CD4-positive, CD25-positive, alpha-beta regulatory T cell (primary cell): ENCODE data around the gene SGCD. TPM values are rescaled to one million over a fixed set of nuclear protein-coding genes. Genes with fewer than 3 reads are reported as not detected.
A peak's percentile ranks its signal among the peaks of the same experiment; 100 is the strongest.

ENCODE experiments used
- ATAC-seq, 2 donors: fragments of 150-1000 bp; cut with Tn5 transposase; one replicate each; pipeline ENCODE4 v1.10.0; 2021; ENCODE audit warnings: low read depth in 2 of 2, moderate number of reproducible peaks in 2 of 2, moderate library complexity in 1 of 2
- DNase-seq, 3 donors: peaks; one replicate each; pipeline versions ENCODE4 v3.0.0 to v3.0.0-alpha.2; 2012 to 2022; ENCODE audit warnings: mixed read lengths in 1 of 3
- H3K27ac ChIP-seq: one replicate; pipeline ENCODE4 v1.7.0; 2013; ENCODE audit warnings: mild to moderate bottlenecking, low read length; ENCODE audit not compliant: insufficient read depth, poor library complexity, severe bottlenecking
- H3K27me3 ChIP-seq: one replicate; pipeline ENCODE4 v1.7.0; 2013; ENCODE audit warnings: low read length; ENCODE audit not compliant: control insufficient read depth, insufficient read depth
- H3K36me3 ChIP-seq: one replicate; pipeline ENCODE4 v1.7.0; 2013; ENCODE audit warnings: mild to moderate bottlenecking, low read length, moderate library complexity; ENCODE audit not compliant: control insufficient read depth, insufficient read depth
- H3K4me1 ChIP-seq: 2 replicates; pipeline ENCODE4 v1.7.0; 2013; ENCODE audit warnings: mild to moderate bottlenecking, low read length; ENCODE audit not compliant: insufficient read depth, control insufficient read depth, poor library complexity, severe bottlenecking
- H3K4me3 ChIP-seq: one replicate; pipeline ENCODE4 v1.7.0; 2013; ENCODE audit warnings: low read depth, mild to moderate bottlenecking, low read length, moderate library complexity
- H3K9me3 ChIP-seq, 2 experiments: 1 replicate in 1 of 2; 2 replicates in 1 of 2; pipeline ENCODE4 v1.7.0; 2013; ENCODE audit warnings: low read length in 2 of 2, mild to moderate bottlenecking in 1 of 2, moderate library complexity in 1 of 2; ENCODE audit not compliant: control insufficient read depth in 2 of 2
- H3K27ac Mint-ChIP-seq, 3 donors: one replicate each; pipeline ENCODE4 v1.8.0; 2020 to 2022; ENCODE audit warnings: mild to moderate bottlenecking in 3 of 3, mixed read lengths in 3 of 3, moderate library complexity in 2 of 3
- H3K27me3 Mint-ChIP-seq: one replicate; pipeline ENCODE4 v1.8.0; 2022; ENCODE audit warnings: mild to moderate bottlenecking, mixed read lengths
- H3K36me3 Mint-ChIP-seq: one replicate; pipeline ENCODE4 v1.8.0; 2020; ENCODE audit warnings: mixed read lengths
- H3K4me1 Mint-ChIP-seq, 4 donors: one replicate each; pipeline ENCODE4 v1.8.0; 2020 to 2022; ENCODE audit warnings: mixed read lengths in 4 of 4, mild to moderate bottlenecking in 1 of 4
- H3K4me3 Mint-ChIP-seq, 4 donors: one replicate each; pipeline ENCODE4 v1.8.0; 2020 to 2022; ENCODE audit warnings: mild to moderate bottlenecking in 4 of 4, mixed read lengths in 4 of 4, moderate library complexity in 3 of 4
- H3K9me3 Mint-ChIP-seq, 7 donors: one replicate each; pipeline ENCODE4 v1.8.0; 2020 to 2022; ENCODE audit warnings: mixed read lengths in 7 of 7, mild to moderate bottlenecking in 3 of 7, moderate library complexity in 2 of 7
- polyA plus RNA-seq, 4 donors: library from polyadenylated mRNA; unstranded; fragments of 300-500 nt; fragmentation: Illumina TruSeq; gene quantifications; one replicate each; pipeline ENCODE4 v1.2.3, GENCODE V29; 2021
- total RNA-seq: library from RNA; stranded (reverse); gene quantifications from one replicate; pipeline ENCODE4 v1.2.3, GENCODE V29; 2022

The SGCD gene
- total and polyA plus RNA-seq, 5 donors from 2014 or later = not detected

DNA sequence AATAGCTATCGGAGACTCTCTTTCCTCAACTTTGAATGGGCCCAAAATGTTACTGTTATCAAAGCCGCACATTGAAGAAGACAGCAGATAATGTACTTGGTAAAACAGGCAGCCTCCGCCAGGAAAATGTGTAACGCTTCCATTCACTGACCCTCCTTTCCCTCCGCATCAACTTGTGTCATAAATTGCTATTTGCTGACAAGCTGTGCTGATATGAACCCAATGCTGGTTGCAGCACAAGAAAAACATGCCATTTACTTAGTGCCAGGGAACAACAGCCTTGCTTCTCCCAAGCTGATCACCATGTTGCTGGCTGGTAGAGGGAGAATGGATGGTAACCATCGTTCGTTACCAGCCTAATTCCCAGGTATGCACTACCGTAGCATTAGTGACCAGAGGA is 360.6 kb downstream of the SGCD start:
- Histone ChIP-seq H3K4me3 (no peak overlapping the region), H3K27ac (no peak overlapping the region), H3K27me3 (peaks cover 15% of the 10 kb centered on the region), H3K4me1 (no peaks in the 10 kb centered on the region), H3K9me3 (no peaks in the 10 kb centered on the region), H3K36me3 (no peaks in the 10 kb centered on the region)
- no peak overlapping the region for H3K4me3 Mint-ChIP-seq
- no peaks in the 10 kb centered on the region for H3K4me1 Mint-ChIP-seq
- no peak overlapping the region for H3K27ac Mint-ChIP-seq
- H3K27me3 Mint-ChIP-seq = peaks cover 28% of the 10 kb centered on the region
- H3K9me3 Mint-ChIP-seq = peaks cover 0 to 2% (median 0%) of the 10 kb centered on the region in 7 donors
- DNase-seq (no peak), ATAC-seq (no peak)
- H3K36me3 Mint-ChIP-seq = no peaks in the 10 kb centered on the region

DNA sequence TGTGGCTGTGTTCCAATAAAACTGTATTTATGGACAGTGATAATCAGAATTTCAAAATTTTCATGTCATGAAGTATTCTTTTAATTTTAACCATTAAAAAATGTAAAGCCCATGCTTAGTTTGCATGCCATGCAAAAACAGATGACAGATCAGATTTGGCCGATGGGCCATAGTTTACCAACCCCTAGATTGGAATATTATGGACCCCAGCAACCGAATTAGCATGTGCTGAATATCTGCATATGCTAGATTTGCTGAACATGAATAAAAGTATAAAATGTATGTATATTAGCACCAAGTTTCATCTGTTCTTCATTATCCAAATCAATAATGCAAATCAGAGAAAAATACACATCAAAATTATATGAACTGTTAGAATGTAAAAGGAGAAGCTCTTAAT is 364.6 kb downstream of the SGCD start:
- Histone ChIP-seq H3K27me3 (peaks cover 13% of the 10 kb centered on the region), H3K4me1 (no peaks in the 10 kb centered on the region), H3K36me3 (no peaks in the 10 kb centered on the region), H3K9me3 (no peaks in the 10 kb centered on the region), H3K4me3 (no peak overlapping the region), H3K27ac (no peak overlapping the region)
- Mint-ChIP-seq H3K27ac (no peak overlapping the region), H3K4me1 (no peaks in the 10 kb centered on the region), H3K4me3 (no peak overlapping the region), H3K36me3 (no peaks in the 10 kb centered on the region), H3K9me3 (no peaks in the 10 kb centered on the region), H3K27me3 (peaks cover 15% of the 10 kb centered on the region)
- DNase-seq (no peak), ATAC-seq (no peak)

DNA sequence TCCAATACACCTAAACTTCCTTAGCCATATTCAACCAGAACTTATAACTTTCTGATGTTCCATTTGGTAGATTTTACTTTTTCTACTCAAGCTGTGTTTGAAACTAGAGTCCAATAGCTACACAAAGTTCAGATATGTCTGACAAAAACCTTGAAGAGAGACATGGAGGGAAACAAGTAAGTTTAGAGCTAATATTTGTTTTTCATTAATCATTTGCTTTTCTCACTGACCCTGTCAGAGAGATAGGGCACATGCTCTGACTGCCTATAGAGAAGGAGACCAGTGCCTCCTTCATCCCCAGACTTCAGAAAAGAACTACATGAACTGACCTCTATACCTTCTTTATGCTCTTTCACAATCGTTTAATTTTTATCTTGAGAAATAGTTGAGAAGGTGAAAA is 366.1 kb downstream of the SGCD start:
- Mint-ChIP-seq H3K27ac (no peak overlapping the region), H3K36me3 (no peaks in the 10 kb centered on the region), H3K9me3 (no peaks in the 10 kb centered on the region), H3K4me3 (no peak overlapping the region), H3K27me3 (peaks cover 15% of the 10 kb centered on the region), H3K4me1 (no peaks in the 10 kb centered on the region)
- Histone ChIP-seq H3K36me3 (no peaks in the 10 kb centered on the region), H3K9me3 (no peaks in the 10 kb centered on the region), H3K27me3 (peaks cover 11% of the 10 kb centered on the region), H3K27ac (no peak overlapping the region), H3K4me1 (no peaks in the 10 kb centered on the region), H3K4me3 (no peak overlapping the region)
- ATAC-seq = no peak
- DNase-seq = no peak

DNA sequence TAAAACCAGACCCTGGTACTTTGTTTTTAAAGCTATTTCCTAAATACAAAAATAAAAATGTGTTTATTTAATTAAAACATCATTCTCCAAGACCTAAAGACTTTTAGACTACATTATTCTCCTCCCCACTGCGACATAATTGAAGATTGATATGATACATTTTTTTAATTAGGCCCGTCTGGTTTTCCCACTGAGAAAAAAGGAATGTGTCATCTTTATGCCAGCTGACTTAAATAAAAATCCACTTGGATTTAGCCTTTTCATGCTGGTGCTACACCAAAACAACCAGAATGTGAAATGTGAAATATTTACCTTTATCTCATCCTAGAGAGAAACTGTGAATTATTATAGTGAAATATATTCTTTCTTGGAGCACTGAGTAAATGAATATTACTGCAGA is 367.6 kb downstream of the SGCD start:
- no peaks in the 10 kb centered on the region for H3K36me3 Mint-ChIP-seq

GRCh38 chr5:156695774-156696173 is 368.8 kb downstream of the SGCD start:
- Mint-ChIP-seq H3K9me3 (peaks cover 0 to 1% (median 0%) of the 10 kb centered on the region in 7 donors), H3K36me3 (no peaks in the 10 kb centered on the region), H3K4me1 (no peaks in the 10 kb centered on the region), H3K4me3 (no peak overlapping the region), H3K27ac (no peak overlapping the region), H3K27me3 (no peaks in the 10 kb centered on the region)
- no peak for ATAC-seq
- H3K36me3 ChIP-seq = no peaks in the 10 kb centered on the region
- H3K4me1 ChIP-seq = no peaks in the 10 kb centered on the region
- no peaks in the 10 kb centered on the region for H3K9me3 ChIP-seq
- H3K27me3 ChIP-seq = peaks cover 3% of the 10 kb centered on the region
- no peak overlapping the region for H3K4me3 ChIP-seq
- no peak for DNase-seq
- no peak overlapping the region for H3K27ac ChIP-seq

More for the DNA sequence above, 367.6 kb downstream of the SGCD start:
- ATAC-seq (no peak), DNase-seq (no peak)
- H3K36me3 ChIP-seq = no peaks in the 10 kb centered on the region
- H3K4me3 Mint-ChIP-seq = no peak overlapping the region
- H3K27me3 ChIP-seq = peaks cover 4% of the 10 kb centered on the region
- no peak overlapping the region for H3K27ac ChIP-seq
- H3K27me3 Mint-ChIP-seq = peaks cover 10% of the 10 kb centered on the region
- H3K27ac Mint-ChIP-seq = no peak overlapping the region
- H3K4me3 ChIP-seq = no peak overlapping the region
- H3K4me1 ChIP-seq = no peaks in the 10 kb centered on the region
- H3K9me3 ChIP-seq = no peaks in the 10 kb centered on the region
- H3K9me3 Mint-ChIP-seq = peaks cover 0 to 1% (median 0%) of the 10 kb centered on the region in 7 donors
- H3K4me1 Mint-ChIP-seq = no peaks in the 10 kb centered on the region

DNA sequence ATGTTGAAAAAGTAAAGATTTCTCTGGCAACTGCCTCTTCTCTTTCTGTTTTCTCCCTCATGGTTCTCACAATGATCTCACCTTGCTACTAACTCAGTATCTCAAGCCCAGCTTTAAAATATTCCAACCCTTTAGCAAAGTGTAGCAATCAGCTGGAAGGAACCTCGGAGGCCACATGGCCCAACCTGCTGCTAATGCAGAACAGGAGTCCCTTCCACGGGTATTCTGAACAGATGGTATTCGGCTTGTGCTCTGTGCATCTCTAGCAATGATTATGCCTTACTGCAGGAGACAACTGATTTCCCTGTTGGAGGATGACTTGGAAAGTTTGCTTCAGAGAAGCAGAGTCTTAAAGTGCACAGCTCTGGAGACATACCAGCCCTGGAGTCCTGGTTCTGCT is 371.4 kb downstream of the SGCD start:
- Histone ChIP-seq H3K9me3 (no peaks in the 10 kb centered on the region), H3K27ac (no peak overlapping the region), H3K27me3 (peaks cover 3% of the 10 kb centered on the region), H3K36me3 (no peaks in the 10 kb centered on the region), H3K4me3 (no peak overlapping the region), H3K4me1 (no peaks in the 10 kb centered on the region)
- H3K9me3 Mint-ChIP-seq = peaks cover 0 to 1% (median 0%) of the 10 kb centered on the region in 7 donors
- no peak overlapping the region for H3K4me3 Mint-ChIP-seq
- no peaks in the 10 kb centered on the region for H3K4me1 Mint-ChIP-seq
- no peak overlapping the region for H3K27ac Mint-ChIP-seq
- no peaks in the 10 kb centered on the region for H3K27me3 Mint-ChIP-seq
- DNase-seq (no peak), ATAC-seq (no peak)
- H3K36me3 Mint-ChIP-seq = no peaks in the 10 kb centered on the region

- no peaks in the 10 kb centered on the region for H3K36me3 Mint-ChIP-seq
- H3K27ac Mint-ChIP-seq = no peak overlapping the region
- Histone ChIP-seq H3K27ac (no peak overlapping the region), H3K9me3 (no peaks in the 10 kb centered on the region), H3K4me3 (no peak overlapping the region), H3K4me1 (no peaks in the 10 kb centered on the region), H3K36me3 (no peaks in the 10 kb centered on the region), H3K27me3 (peaks cover 3% of the 10 kb centered on the region)
- no peak for DNase-seq
- no peaks in the 10 kb centered on the region for H3K4me1 Mint-ChIP-seq
- H3K27me3 Mint-ChIP-seq = no peaks in the 10 kb centered on the region
- H3K4me3 Mint-ChIP-seq = no peak overlapping the region
- ATAC-seq = no peak
- H3K9me3 Mint-ChIP-seq = peaks cover 0 to 2% (median 0%) of the 10 kb centered on the region in 7 donors
These were observed 372.2 kb downstream of the SGCD start for GRCh38 chr5:156699147-156699546.

DNA sequence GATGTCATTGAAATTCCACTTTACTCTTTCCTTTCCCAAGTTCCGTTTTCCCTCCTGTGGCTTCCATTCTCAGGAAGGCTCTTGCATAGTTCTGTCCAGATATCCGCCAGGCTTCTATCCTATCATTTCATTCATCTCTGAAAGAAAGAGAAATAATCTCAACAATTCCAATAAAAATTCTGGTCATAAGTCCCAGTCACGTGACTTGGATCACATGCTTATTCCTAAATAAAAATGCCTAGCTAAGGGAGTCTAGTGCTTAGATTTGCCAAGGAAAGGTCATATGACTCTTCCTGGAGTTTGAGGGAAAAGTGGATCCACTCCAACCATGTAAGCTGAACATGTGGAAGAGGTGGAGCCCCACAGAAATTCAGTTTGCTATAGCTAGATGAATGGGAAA is 377.2 kb downstream of the SGCD start:
- Mint-ChIP-seq H3K36me3 (no peaks in the 10 kb centered on the region), H3K4me3 (peak overlapping the region in 1 of 4 donors; percentile 76), H3K4me1 (no peaks in the 10 kb centered on the region), H3K27ac (no peak overlapping the region), H3K27me3 (peaks cover 24% of the 10 kb centered on the region), H3K9me3 (peaks cover 0 to 1% (median 0%) of the 10 kb centered on the region in 7 donors)
- Histone ChIP-seq H3K36me3 (no peaks in the 10 kb centered on the region), H3K27ac (no peak overlapping the region), H3K4me1 (no peaks in the 10 kb centered on the region), H3K27me3 (peaks cover 6% of the 10 kb centered on the region), H3K4me3 (no peak overlapping the region), H3K9me3 (no peaks in the 10 kb centered on the region)
- no peak for DNase-seq
- no peak for ATAC-seq
